HG02678 (cell line): ENCODE measurements around the gene F2RL2.
"Not testable (repeated sequence)": the region's sequence is repeated elsewhere in the genome, so short reads cannot be mapped to it uniquely, and the experiment has no call there.

Experiments used
- ATAC-seq: cut with Tn5 transposase; IDR thresholded peaks from one replicate; pipeline ENCODE4 v1.9.1; 2021; ENCODE audit warnings: mild to moderate bottlenecking, moderate library complexity; ENCODE audit not compliant: unreplicated experiment

F2RL2 gene

DNA sequence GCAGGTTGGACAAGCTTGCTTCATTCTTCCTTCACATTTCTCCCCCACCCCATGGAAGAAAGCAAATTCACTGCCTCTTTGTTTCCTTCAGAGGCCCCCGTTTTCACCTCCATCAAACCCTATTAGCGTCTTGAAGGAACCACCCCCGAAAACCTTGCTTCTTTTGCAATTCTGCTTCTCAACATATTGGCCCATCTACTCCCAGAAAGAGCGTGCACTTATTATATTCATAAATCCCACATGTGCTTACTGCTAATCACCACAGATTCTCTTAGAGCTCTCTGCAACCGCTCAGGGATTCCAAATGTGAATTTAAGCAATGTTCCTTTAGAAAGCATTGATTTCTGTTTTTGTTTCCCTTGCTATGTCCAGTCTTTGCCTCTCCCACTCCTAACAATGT is 1.1 kb downstream of the F2RL2 start:
- ATAC-seq, result no peak

DNA sequence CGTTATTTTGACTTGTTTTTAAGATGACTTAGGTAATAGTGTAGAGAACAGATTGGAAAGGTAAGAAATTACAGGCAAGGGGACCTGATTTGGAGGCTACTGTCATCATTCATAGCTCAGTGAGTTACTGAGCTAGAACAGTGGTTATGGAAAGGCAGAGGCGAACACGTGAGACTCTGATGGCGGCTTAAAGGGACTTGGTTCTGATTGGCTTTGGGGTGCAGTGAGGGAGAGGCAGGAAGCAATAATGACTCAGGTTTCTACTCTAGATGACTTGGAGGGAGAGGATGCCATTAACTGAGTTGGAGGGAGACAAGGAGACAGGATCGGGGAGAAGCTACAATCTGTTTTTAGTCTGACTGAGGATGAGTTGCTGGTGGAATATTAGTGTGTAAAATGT is 3.0 kb downstream of the F2RL2 start:
- ATAC-seq, result no peak

DNA sequence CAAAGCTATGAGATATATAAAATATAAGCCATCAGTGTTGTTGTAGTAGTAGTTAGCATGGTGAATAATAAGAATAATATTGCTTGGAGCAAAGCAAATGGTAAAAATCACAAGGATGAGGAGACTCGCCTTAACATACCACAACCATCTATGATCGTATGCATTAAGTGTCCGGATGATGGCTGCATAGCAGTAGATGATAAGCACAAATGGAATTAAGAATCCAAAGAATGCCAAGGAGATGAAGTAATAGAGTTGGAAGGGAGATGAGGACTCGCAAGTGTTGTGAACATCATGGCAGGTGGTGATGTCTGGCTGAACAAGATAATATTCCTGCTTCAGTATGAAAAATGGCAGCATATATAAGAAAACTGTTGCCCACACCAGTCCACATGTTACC is 5.5 kb downstream of the F2RL2 start:
- ATAC-seq, result no peak

DNA sequence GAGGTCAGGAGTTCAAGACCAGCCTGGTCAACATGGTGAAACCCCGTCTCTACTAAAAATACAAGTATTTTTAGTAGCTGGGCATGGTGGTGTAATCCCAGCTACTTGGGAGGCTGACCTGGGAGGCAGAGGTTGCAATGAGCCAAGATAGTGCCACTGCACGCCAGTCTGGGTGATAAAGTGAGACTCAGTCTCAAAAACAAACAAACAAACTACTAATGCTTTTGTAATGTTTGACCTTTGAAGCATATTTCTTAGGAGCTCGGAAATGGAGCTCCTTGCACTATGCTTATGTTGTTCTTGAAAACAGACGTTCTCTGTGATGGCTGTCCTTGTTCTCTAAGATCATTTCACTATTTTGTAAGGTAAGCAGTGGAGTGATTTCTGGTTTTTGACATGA is 6.0 kb downstream of the F2RL2 start:
- ATAC-seq, result no peak

DNA sequence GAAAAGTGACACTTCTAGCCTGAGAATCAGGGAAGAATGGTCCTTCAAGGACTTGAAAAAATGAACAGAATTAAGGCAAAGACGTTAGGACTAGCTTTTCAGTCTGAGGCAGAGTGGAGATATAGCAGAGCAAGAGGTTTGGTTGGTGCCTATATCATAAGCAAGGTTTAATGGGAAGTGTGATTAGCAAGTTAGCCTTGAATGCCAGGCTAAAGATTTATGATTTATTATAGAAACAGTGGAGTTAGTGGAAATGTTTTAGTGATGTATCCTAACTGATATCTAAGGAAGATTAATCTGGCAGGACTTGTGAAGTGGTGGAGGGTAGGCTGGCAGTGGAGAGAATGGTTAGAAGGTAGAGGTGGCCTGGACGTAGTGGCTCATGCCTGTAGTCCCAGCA is 7.0 kb downstream of the F2RL2 start:
- ATAC-seq, result no peak

DNA sequence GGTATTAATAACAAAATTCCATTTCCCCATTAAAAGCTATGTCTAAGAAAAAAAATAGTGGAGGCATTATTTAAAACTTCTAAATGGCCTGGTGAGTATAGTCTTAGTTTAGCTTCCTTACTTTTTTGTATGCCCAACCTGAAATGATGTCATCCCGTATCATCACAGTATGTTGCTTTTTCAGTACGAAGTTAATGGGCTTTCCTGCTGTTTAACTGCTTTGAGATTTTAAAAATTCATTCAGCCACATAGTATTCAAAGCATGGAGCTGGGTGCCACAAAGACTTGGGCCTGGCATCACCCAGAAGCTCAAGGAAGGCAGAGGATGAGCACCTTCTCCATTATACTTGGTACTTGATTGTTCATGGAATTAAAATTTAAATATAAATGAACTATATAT is 7.4 kb downstream of the F2RL2 start:
- no peak for ATAC-seq

DNA sequence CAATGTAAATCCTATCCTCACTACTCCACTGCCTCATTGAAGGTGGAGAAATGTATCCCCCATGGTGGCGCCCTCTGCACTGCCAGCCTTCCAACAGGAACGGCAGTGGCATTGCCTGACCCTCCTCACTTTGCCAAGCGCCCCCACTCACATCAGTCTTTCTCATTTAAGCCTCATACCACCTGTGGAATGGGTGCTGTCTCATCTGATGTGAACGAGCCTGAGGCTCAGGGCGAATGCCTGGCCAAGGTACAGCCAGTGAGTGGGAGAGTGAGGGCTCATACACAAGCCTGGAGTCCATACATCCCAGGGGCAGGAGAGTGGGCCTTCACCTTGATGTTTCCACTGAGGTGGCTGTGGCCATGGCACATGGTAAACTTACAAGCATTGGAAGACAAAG is 10.3 kb downstream of the F2RL2 start:
- ATAC-seq, result no peak

DNA sequence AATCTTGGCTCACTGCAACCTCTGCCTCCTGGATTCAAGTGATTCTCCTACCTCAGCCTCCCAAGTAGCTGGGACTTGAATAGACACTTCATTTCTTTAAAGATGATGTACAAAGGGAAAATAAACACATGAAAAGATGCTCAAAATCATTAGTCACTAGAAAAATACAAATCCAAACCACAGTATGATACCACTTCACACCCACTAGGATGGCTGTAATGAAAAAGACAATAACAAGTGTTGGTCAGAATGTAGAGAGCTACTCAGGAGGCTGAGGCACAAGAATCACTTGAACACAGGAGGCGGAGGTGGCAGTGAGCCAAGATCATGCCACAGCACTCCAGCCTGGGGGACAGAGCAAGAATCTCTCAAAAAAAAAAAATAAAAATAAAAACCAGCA is 13.0 kb downstream of the F2RL2 start:
- no peak for ATAC-seq

DNA sequence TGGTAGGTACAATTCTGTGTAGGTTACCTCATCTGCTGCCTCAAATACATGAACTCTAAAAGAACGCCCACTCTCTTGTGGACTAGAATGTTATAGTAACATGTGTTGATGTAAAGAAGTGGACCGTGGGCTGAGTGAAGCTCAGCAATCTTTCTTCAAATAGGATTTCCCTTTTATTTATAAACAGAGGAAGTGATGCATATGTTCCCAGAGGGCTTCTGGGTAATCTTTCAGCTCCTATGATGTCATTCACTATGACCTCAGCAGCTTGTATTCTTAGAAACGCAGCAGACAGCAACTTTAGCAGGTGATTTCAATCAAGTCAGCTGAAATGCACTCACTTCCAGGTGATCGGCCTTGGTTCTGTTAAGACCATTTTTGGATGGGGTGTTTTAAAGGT is 14.4 kb downstream of the F2RL2 start:
- ATAC-seq, result no peak

DNA sequence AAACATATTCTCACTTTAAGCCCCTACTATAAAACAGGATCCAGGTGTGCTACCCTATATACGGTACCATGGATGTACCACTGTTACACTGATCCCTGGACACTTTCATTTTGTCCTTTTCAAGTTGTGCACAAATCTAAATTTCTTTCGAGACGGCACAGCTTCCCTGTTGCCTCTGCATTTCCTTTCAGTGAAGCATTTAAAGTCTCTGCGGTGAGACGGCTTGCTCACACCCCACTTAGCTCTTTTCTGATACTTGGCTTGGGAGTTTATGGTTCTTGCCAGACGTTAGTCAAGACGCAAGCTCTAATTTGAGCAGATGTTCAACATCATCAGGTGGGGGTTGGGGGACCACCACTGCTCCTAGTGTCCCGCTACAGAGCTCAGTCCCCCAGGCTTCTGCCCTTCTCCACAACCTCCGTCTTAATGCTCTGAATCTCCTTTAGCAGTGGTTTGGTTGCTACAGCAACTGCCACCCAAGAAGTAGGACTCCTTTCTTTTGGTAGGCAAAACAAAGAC is 15.8 kb downstream of the F2RL2 start:
- ATAC-seq, result no peak

DNA sequence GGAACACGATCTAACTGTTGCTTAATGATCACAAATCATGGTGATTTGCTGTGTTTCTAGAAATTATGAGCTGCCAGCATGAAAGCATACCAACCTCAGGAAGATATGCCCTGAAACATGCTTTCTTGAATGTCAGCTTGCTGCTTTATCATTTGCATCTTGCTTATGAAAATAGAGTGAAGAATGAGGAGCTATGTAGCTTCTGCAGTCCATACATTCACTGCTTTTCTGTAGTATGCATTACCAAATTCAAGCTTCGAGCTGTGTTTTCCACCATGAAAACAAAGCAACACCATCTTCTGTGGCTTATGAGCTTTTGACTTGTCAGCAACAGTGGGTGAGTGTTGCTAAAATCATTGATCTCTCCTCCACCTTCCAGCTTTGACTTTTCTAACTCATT is 16.5 kb downstream of the F2RL2 start:
- no peak for ATAC-seq

DNA sequence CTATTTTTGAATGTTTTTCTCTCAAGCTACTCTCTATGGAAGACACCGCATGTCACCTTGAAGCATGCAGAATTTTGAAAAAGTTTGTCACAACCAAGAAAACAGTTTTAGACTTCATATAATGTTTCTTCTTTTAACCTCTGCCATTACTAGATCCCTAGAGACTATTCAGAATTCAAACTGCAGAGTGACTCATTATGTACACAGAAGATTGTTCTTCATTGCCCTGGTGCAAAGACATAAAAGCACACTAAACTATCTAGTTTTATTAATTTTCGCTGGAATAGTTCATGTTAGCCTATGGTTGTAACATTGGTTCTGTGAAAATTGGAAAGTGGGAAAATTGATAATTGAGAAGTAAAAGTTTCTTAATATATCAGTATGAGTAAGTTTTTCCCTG is 18.4 kb downstream of the F2RL2 start:
- ATAC-seq, result no peak

DNA sequence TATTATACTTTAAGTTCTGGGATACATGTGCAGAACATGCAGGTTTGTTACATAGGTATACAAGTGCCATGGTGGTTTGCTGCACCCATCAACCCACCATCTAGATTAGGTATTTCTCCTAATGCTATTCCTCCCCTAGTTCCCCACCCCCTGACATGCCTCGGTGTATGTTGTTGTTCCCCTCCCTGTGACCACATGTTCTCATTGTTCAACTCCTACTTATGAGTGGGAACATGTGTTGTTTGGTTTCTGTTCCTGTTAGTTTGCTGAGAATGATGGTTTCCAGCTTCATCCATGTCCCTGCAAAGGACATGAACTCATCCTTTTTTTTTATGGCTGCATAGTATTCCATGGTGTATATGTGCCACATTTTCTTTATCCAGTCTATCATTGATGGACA is 19.2 kb downstream of the F2RL2 start:
- not testable (repeated sequence) for ATAC-seq

DNA sequence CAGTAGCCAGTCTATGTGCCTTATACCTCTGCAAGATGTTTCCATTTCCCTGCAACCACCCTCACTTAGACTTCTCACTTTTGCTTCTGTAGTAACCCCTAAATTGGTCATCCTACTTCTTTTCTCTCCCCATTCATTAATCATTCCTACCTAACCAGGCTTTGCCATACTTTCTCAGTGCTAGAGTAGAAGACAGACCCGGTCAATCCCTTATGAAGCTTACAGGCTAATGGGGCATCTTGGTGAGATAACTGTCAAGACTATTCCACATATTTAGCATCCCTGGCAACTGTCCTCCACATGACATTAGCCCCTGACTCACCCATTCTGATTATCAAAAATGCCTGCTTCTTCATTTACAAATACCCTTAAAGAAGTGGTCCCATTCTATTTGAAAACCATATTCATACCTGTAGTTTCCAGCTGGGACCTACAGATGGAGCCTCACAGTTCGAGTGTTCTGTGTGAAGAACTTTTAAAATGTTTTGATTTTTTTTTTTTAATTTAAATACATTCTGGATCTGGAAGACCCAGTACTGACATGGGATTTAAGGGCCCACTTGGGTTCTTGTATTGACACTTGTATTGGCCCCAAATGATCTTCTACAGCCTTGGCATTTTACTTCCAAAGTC is 21.0 kb downstream of the F2RL2 start:
- ATAC-seq, result no peak

DNA sequence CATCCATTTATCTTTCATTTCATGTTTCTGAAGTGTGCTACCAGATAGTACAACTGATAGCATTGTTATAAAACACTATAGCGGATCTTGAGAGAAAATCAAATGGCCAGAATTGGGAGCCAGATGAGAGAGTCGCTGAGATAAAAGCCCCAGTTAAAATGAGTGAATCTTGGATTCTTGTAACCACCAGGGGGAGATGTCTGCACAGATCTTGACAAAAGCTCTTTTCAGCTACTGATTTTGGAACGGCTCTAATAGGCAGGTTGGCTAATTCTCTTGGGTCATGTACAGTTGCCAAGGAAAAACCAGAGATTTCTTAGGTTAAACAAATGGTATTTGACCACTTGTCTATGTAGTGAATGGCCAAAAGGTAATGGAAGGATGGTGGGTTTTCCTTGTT is 21.7 kb downstream of the F2RL2 start:
- ATAC-seq, result no peak

DNA sequence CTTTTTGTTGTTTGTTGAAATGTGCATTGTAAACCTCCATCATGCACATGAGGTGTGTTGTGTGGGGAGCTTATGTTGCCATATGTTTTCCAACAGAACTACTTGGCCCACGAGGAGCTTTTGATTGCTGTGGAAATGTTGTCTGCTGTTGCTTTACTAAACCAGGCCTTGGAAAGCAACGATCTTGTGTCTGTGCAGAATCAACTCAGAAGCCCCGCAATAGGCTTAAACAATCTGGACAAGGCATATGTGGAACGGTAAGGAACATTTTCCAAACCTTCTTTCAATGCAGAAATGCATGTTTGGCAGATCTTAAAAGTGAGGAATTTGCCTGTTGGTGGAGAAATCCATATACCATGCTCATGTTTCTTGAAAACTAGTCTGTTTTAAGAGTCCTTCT is 22.5 kb downstream of the F2RL2 start:
- ATAC-seq, result no peak

DNA sequence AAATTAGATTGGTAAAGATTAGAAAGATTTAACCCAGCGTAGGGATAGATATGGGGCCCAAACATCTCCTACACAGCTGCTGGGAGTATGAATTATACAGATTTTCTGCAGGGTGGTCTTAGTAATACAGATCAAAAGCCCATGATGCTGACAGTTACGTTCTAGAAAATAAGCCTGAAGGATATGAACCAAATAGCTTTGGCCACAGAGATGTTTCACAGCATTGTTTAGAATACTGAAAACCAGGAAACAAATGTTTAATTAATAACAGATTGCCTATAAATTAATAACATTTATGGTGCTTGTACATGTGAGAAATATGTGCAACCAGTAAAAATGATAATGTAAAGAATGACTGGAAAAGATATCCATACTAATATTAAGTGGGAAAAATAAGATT is 24.7 kb downstream of the F2RL2 start:
- ATAC-seq, result no peak

DNA sequence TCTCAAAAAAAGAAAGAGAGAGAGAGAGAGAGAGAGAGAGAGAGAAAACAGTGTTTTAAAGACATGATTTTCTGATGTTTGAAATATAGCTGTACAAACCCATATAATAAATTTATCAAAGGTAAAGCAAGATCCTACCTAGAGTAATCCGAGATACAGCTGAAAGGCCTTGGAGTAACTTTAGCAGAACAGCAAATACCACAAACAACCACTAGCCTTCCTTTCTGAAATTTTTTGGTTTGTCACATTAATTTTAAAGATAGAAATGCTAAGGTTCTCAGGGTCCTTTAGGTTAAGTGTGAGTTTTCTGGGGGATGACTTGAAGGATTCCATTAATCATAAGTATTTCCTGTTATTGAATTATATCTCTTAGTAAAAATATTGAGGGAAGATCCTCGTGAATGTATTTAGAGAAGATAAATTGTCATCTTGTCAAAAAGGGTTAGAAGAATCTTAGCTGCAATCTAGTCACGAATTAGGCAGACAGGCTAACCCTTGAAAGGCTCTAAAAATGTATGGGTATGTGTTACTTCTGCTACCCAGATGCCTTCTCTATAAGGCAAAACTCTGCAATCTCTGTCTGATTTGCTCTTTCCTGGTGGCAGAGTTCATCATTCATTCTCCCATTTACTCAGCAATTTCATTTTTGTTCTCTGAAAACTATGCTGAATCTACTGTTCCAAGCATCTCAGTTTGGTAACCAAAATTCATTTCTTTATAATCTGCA is 27.3 kb downstream of the F2RL2 start:
- no peak for ATAC-seq

DNA sequence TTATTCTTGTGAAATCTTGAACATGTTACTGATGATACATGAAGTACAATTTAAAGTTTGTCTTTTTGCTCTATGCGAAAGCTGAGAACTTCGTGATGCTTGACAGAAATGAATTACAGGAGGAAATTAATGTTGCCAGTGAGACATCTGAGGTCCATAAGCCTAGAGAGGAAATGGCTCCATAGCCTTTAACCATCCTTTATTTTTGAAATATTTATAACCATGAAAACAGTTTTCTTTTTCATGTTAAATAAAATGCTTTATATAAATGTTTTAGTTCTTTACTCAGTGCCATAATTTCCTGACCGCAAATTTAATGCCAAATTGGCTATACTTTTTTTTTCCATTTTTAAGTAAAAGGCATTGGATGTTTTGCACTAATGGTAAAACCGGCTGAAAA is 29.1 kb downstream of the F2RL2 start:
- ATAC-seq, result no peak

DNA sequence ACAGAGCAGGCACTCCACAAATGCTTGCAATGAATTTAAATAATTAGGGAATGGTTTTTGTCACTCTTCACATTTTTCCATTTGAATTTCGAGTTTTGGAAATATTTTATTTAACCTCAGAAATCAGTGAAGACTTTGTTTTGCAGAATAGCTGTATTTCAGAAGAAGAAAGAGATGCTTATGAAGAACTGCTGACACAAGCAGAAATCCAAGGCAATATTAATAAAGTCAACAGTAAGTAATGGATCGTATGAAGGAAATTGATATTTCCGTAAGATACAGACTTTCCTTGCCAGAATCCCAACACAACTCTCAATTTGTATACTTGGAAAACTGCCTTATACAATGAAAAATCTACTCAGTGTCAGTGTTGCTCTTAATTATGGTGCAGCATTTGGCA is 30.5 kb downstream of the F2RL2 start:
- ATAC-seq, result no peak

DNA sequence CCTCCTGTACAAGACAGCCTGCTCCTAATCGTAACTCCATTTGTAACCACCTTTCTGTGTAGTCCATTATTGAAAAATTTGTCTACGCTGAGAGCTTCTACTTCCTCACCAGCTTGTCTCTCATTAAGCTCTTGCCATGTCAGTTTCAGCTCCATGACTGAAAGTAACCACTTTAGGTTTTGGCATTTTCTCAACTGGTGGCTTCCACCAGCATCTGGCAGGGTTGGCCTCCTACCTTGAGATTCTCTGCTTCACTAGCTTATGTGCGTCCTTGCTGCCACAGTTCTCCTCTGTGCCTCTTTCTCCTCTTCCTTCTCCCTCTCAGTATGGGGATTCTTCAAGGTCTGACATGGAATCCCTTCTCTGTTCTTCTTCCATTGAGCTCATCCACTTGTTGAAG is 31.8 kb downstream of the F2RL2 start:
- ATAC-seq, result no peak

DNA sequence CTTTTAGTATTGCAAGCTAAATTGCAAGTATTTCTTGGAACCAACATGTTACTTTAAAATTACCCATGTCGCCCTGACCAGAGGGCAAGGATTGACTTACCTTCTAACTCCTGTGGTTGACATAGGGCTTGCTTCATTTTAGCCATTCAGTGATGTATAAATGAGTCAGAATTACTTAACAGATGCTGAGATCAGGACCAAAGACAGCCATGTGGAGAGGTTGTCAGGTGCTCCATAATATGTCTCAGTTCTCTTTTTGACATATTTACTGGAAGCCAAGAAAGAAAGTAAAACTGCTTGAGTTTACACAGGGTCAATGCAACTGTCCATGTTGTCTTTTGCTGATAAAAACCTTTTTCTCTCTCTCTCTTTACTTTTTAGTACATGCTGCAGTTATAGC is 33.2 kb downstream of the F2RL2 start:
- peak; percentile 97 for ATAC-seq

DNA sequence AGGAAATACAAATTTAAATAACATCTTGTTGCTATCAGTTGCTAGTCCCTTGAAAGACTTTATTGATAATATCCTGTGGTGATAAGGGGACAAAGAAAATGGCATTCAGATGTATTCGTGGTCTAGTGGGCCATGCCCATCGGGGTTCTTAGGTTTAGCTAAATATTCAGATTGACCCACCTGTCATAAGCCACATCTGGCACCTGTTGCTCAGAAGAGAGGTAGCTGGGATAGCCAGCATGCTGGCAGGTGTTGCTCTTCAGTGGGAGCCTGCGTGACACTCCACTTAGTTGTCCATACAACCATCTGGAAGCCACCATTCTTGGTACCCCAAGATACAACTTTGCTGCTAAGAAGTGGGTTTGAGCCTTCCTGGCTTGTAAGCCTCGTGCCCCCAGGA is 36.7 kb downstream of the F2RL2 start:
- ATAC-seq, result no peak
